Mesenchymal stem cell (in vitro differentiated cells and primary cell): Measurements from ENCODE around the gene KMT2A.

ENCODE experiments used
- DNase-seq: peaks from one replicate; pipeline ENCODE4 v3.0.0-alpha.2; 2013
- H2AFZ ChIP-seq: one replicate; pipeline ENCODE4 v1.6.1; 2013; ENCODE audit warnings: low read depth, mild to moderate bottlenecking, control low read depth, inconsistent platforms, low read length, moderate library complexity
- H2AK5ac ChIP-seq: 2 replicates; pipeline ENCODE4 v1.6.1; 2013; ENCODE audit warnings: low read length, moderate library complexity, mild to moderate bottlenecking, inconsistent platforms; ENCODE audit not compliant: severe bottlenecking
- H2BK120ac ChIP-seq: one replicate; pipeline ENCODE4 v1.6.1; 2013; ENCODE audit warnings: low read depth, mild to moderate bottlenecking, inconsistent platforms, low read length, moderate library complexity
- H2BK12ac ChIP-seq, 2 experiments: one replicate each; pipeline ENCODE4 v1.6.1; 2013; ENCODE audit warnings: inconsistent platforms in 2 of 2, low read length in 2 of 2, mild to moderate bottlenecking in 2 of 2, moderate library complexity in 2 of 2, control low read depth in 1 of 2
- H2BK15ac ChIP-seq: one replicate; pipeline ENCODE4 v1.6.1; 2013; ENCODE audit warnings: mild to moderate bottlenecking, low read depth, inconsistent platforms; ENCODE audit not compliant: poor library complexity, severe bottlenecking
- H2BK5ac ChIP-seq: 2 replicates; pipeline ENCODE4 v1.6.1; 2013; ENCODE audit warnings: low read depth, mild to moderate bottlenecking, low read length, control low read depth, inconsistent platforms; ENCODE audit not compliant: poor library complexity, severe bottlenecking
- H3K14ac ChIP-seq, 2 experiments: one replicate each; pipeline ENCODE4 v1.6.1; 2013; ENCODE audit warnings: inconsistent platforms in 2 of 2, low read length in 2 of 2, control low read depth in 1 of 2, mild to moderate bottlenecking in 1 of 2, moderate library complexity in 1 of 2
- H3K18ac ChIP-seq, 2 experiments: one replicate each; pipeline ENCODE4 v1.6.1; 2013; ENCODE audit warnings: inconsistent platforms in 2 of 2, low read length in 2 of 2, control low read depth in 1 of 2, low read depth in 1 of 2, mild to moderate bottlenecking in 1 of 2
- H3K23ac ChIP-seq, 2 experiments: one replicate each; pipeline ENCODE4 v1.6.1; 2013; ENCODE audit warnings: inconsistent platforms in 2 of 2, low read length in 2 of 2, mild to moderate bottlenecking in 2 of 2, moderate library complexity in 2 of 2, control low read depth in 1 of 2
- H3K27ac ChIP-seq: 2 replicates; pipeline ENCODE4 v1.5.1; 2013; ENCODE audit warnings: mild to moderate bottlenecking, moderate library complexity, low read length, control low read depth, inconsistent platforms; ENCODE audit not compliant: poor library complexity, severe bottlenecking
- H3K27me3 ChIP-seq, 2 experiments: 2 replicates each; pipeline versions ENCODE4 v1.6.1 to v1.7.0; 2013; ENCODE audit warnings: low read length in 2 of 2, mild to moderate bottlenecking in 2 of 2, moderate library complexity in 2 of 2, control low read depth in 1 of 2, inconsistent platforms in 1 of 2; ENCODE audit not compliant: control insufficient read depth in 1 of 2, insufficient read depth in 1 of 2
- H3K36me3 ChIP-seq, 2 experiments: 2 replicates each; pipeline versions ENCODE4 v1.6.1 to v1.7.0; 2013; ENCODE audit warnings: low read length in 2 of 2, control low read depth in 1 of 2, inconsistent platforms in 1 of 2, low read depth in 1 of 2, mild to moderate bottlenecking in 1 of 2; ENCODE audit not compliant: insufficient read depth in 2 of 2, control insufficient read depth in 1 of 2
- H3K4ac ChIP-seq, 2 experiments: one replicate each; pipeline ENCODE4 v1.6.1; 2013; ENCODE audit warnings: inconsistent platforms in 2 of 2, low read length in 2 of 2, mild to moderate bottlenecking in 2 of 2, moderate library complexity in 2 of 2, control low read depth in 1 of 2, low read depth in 1 of 2
- H3K4me1 ChIP-seq: 2 replicates; pipeline ENCODE4 v1.6.1; 2013; ENCODE audit warnings: low read depth, low read length, control low read depth; ENCODE audit not compliant: control insufficient read depth, insufficient read depth
- H3K4me2 ChIP-seq: 2 replicates; pipeline ENCODE4 v1.6.1; 2013; ENCODE audit warnings: low read length, mild to moderate bottlenecking, inconsistent platforms; ENCODE audit not compliant: poor library complexity, severe bottlenecking
- H3K4me3 ChIP-seq, 2 experiments: 2 replicates each; pipeline versions ENCODE4 v1.5.1 to v1.7.0; 2013; ENCODE audit warnings: low read length in 2 of 2, mild to moderate bottlenecking in 2 of 2, control low read depth in 1 of 2, low read depth in 1 of 2; ENCODE audit not compliant: insufficient read depth in 1 of 2
- H3K79me1 ChIP-seq: replicated peaks from 2 replicates; pipeline ENCODE4 v1.6.1; 2013; ENCODE audit warnings: mild to moderate bottlenecking, control low read depth, low read length, inconsistent platforms; ENCODE audit not compliant: poor library complexity, severe bottlenecking
- H3K9ac ChIP-seq: 2 replicates; pipeline ENCODE4 v1.7.0; 2013; ENCODE audit warnings: mild to moderate bottlenecking, low read length, moderate library complexity
- H3K9me3 ChIP-seq: 2 replicates; pipeline ENCODE4 v1.7.0; 2013; ENCODE audit warnings: mild to moderate bottlenecking, low read length; ENCODE audit not compliant: control insufficient read depth
- H4K8ac ChIP-seq: one replicate; pipeline ENCODE4 v1.6.1; 2013; ENCODE audit warnings: inconsistent platforms, mild to moderate bottlenecking, low read length, moderate library complexity
- H4K91ac ChIP-seq: one replicate; pipeline ENCODE4 v1.6.1; 2013; ENCODE audit warnings: mild to moderate bottlenecking, low read length, inconsistent platforms
- WGBS: methylation state at CpG from one replicate; pipeline ENCODE4 v1.1.7; 2013; ENCODE audit warnings: mixed read lengths; 5-methylcytosine and 5-hydroxymethylcytosine counted together

The KMT2A gene

DNA sequence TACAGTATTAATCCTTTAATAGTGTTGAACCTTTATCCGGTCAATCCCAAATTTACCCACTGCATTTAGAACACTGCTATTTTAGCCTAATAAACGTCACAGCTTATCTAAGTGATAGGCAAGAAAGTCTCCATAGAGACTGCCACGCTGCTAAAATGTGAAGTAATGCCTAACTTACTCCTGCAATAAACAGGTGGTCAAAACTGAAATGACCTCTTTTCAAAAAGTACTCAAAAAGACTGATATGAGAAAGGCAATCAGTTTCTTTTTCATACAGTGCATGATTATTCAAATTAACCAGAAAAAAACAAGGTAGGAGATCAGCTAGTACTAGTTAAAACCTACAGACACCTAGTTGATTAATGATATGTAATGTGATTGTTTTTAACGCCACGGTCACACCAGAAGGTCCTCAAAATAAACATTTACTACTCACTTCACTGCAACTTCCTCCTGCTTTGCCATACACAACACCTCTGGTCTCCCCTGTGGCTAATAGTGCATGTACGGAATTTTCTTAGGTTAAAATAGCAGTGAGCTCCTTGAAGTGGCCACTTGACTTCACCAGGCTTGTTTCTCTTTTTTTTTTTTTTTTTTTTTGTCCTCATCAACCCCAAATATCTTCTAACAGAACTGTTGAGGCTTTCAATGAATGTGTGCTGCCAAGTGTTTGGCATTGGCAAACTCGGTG, 26.1 kb upstream of the KMT2A start:
- Histone ChIP-seq H3K4me1 (no peaks in the 10 kb centered on the region), H3K79me1 (peaks cover 9% of the 10 kb centered on the region), H3K4me2 (no peak overlapping the region), H3K36me3 (peaks cover 7 to 51% of the 10 kb centered on the region in 2 experiments), H3K27me3 (no peaks in the 10 kb centered on the region), H3K23ac (no peak overlapping the region), H3K27ac (no peak overlapping the region), H3K4ac (no peak overlapping the region), H4K91ac (no peak overlapping the region), H3K4me3 (no peak overlapping the region), H3K9ac (no peak overlapping the region), H2BK5ac (no peak overlapping the region), H2BK120ac (no peak overlapping the region), H2BK15ac (no peak overlapping the region), H4K8ac (no peak overlapping the region), H2AFZ (no peak overlapping the region), H2AK5ac (no peak overlapping the region), H3K18ac (no peak overlapping the region), H2BK12ac (no peak overlapping the region), H3K14ac (no peak overlapping the region), H3K9me3 (no peaks in the 10 kb centered on the region)
- 91% methylated on average over 4 of the region's 7 CpGs for WGBS
- no peak for DNase-seq

DNA sequence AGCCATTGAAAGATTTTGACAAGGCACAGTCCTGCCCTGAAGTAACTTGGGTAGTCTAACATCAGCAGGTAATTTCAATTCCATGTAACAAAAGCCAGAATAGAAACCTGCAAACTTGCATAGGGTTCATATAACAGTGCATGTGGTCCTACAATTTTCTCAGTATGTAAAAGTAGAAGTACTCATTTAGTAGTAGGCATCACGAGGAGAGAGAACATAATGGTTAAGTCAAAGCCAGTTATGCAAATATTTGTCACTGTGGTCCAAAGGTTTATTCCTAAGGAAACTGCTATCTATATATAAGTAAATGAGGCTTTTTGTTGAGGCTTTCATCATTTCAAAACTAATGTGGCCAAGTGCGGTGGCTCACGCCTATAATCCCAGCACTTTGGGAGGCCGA, 24.8 kb upstream of the KMT2A start:
- H3K9ac ChIP-seq: no peak overlapping the region

DNA sequence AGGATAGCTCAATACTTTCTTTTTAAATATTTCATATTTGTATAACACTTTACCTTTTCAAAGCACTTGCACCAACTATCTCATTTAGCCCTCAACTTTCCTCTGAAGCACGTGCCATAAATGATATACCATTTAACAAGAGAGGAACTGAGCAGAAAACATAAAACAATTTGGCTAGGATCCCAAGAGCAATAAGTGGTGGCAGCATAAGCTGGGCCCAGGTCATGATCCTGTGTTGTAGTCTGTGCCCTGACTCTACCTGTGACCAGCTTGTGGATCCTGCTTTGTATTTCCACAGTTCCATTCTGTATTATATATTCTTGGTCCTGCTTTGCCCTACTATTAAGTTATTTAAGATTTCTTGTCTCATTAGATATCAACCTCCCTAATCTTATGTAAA, 23.4 kb upstream of the KMT2A start:
- Histone ChIP-seq H3K23ac (no peak overlapping the region), H3K27me3 (no peaks in the 10 kb centered on the region), H3K18ac (no peak overlapping the region), H2BK15ac (no peak overlapping the region), H3K27ac (no peak overlapping the region), H4K91ac (no peak overlapping the region), H2AFZ (no peak overlapping the region), H3K79me1 (peaks cover 4% of the 10 kb centered on the region), H4K8ac (no peak overlapping the region), H2BK5ac (no peak overlapping the region), H2AK5ac (no peak overlapping the region), H3K4me3 (no peak overlapping the region), H2BK120ac (no peak overlapping the region), H3K4me1 (peaks cover 2% of the 10 kb centered on the region), H3K4me2 (no peak overlapping the region), H3K14ac (no peak overlapping the region), H2BK12ac (no peak overlapping the region), H3K9ac (no peak overlapping the region), H3K36me3 (peaks cover under 1 to 30% of the 10 kb centered on the region in 2 experiments), H3K4ac (no peak overlapping the region), H3K9me3 (no peaks in the 10 kb centered on the region)
- DNase-seq: no peak
- WGBS: 44% methylated on average over 1 of the region's 1 CpG

More for the DNA sequence above, 24.8 kb upstream of the KMT2A start:
- no peak overlapping the region for H3K14ac ChIP-seq
- H3K27ac ChIP-seq: no peak overlapping the region
- WGBS: 98% methylated on average over 4 of the region's 4 CpGs
- H2BK5ac ChIP-seq: no peak overlapping the region
- no peak overlapping the region for H2AK5ac ChIP-seq
- no peak overlapping the region for H3K23ac ChIP-seq
- no peak overlapping the region for H4K8ac ChIP-seq
- no peak overlapping the region for H2AFZ ChIP-seq
- no peaks in the 10 kb centered on the region for H3K9me3 ChIP-seq
- no peak overlapping the region for H3K18ac ChIP-seq
- H2BK15ac ChIP-seq: no peak overlapping the region
- no peak overlapping the region for H3K4ac ChIP-seq
- H3K27me3 ChIP-seq: no peaks in the 10 kb centered on the region
- H3K4me2 ChIP-seq: no peak overlapping the region
- peaks cover 9% of the 10 kb centered on the region for H3K79me1 ChIP-seq
- no peak overlapping the region for H2BK120ac ChIP-seq
- H3K36me3 ChIP-seq: peaks cover 7 to 42% of the 10 kb centered on the region in 2 experiments
- H2BK12ac ChIP-seq: no peak overlapping the region
- no peak overlapping the region for H3K4me3 ChIP-seq
- no peak for DNase-seq
- no peaks in the 10 kb centered on the region for H3K4me1 ChIP-seq
- H4K91ac ChIP-seq: no peak overlapping the region

DNA sequence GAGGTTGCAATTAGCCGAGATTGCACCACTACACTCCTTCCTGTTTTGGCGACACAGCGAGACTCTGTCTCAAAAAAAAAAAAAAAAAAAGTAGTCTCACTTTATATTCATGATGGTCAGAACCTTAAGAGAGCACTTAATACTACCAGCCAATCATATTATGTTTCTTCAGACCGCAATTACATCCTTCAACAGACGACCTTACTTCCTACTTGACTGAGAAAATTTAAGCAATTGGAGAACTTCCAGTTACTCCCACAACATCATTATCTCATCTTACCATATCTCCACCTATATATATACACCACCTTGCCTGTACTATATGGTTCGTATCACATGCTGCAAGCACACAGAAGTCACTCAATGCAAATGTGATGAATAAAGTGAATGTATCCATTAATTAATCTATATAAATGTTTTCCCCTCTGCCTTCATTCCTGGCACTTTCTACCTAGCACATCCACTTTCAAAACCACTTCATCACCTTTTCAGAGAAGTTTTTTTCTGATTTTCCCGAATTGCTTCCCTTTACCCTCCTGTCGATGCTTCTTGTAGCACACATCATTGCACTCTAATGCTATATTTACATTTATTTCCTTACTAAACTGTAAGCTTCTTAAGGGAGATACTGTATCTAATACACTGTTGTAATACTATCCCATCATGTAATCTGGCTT, 21.1 kb upstream of the KMT2A start:
- no peak overlapping the region for H2AFZ ChIP-seq
- peak overlapping the region; percentile 65 for H3K9ac ChIP-seq
- H3K4me3 ChIP-seq: no peak overlapping the region
- H2BK15ac ChIP-seq: no peak overlapping the region
- peak overlapping the region; percentile 57 for H3K27ac ChIP-seq
- H3K4me2 ChIP-seq: no peak overlapping the region
- no peak overlapping the region for H3K18ac ChIP-seq
- no peaks in the 10 kb centered on the region for H3K27me3 ChIP-seq
- 74% methylated on average over 8 of the region's 8 CpGs for WGBS
- no peak overlapping the region for H2BK5ac ChIP-seq
- H3K23ac ChIP-seq: no peak overlapping the region
- peaks cover 8% of the 10 kb centered on the region for H3K4me1 ChIP-seq
- no peak overlapping the region for H3K14ac ChIP-seq
- peaks cover 7% of the 10 kb centered on the region for H3K79me1 ChIP-seq
- peak; percentile 12 for DNase-seq
- peaks cover 0 to 10% of the 10 kb centered on the region in 2 experiments for H3K36me3 ChIP-seq
- H3K9me3 ChIP-seq: no peaks in the 10 kb centered on the region
- no peak overlapping the region for H4K8ac ChIP-seq
- H2BK120ac ChIP-seq: no peak overlapping the region
- H2BK12ac ChIP-seq: no peak overlapping the region
- H4K91ac ChIP-seq: no peak overlapping the region
- no peak overlapping the region for H3K4ac ChIP-seq
- H2AK5ac ChIP-seq: no peak overlapping the region
